NCI-H526 treated with DMSO at 0.1 percent for 48 hours (cell line): ENCODE measurements around the gene ANKS3.
A peak's percentile ranks its signal among the peaks of the same experiment; 100 is the strongest.

ENCODE experiments used
- DNase-seq: peaks from one replicate; lab custom pipeline; 2025; lab: John Stamatoyannopoulos, UW

Gene ANKS3, protein sequence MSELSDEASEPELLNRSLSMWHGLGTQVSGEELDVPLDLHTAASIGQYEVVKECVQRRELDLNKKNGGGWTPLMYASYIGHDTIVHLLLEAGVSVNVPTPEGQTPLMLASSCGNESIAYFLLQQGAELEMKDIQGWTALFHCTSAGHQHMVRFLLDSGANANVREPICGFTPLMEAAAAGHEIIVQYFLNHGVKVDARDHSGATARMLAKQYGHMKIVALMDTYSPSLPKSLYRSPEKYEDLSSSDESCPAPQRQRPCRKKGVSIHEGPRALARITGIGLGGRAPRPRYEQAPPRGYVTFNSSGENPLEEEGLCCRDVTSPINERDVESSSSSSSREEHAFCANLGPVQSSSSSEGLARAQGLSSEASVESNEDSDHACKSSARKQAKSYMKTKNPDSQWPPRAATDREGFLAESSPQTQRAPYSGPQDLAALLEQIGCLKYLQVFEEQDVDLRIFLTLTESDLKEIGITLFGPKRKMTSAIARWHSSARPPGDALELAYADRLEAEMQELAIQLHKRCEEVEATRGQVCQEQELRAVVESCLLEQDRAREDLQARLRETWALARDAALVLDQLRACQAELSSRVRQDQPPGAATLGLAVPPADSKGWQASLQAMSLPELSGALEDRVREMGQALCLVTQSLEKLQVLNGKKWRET

GRCh38 chr16:4734063-4734729 is at the start of gene ANKS3, which contains the start of gene DNAAF8:
Gene ANKS3, minus strand, starts transcription at chr16:4734271. Its CDS starts 4,122 bp downstream, at chr16:4730149.
Gene DNAAF8, plus strand, starts transcription at chr16:4734537. Its CDS starts 1,978 bp downstream, at chr16:4736515.
- peak; percentile 88 for DNase-seq

DNA sequence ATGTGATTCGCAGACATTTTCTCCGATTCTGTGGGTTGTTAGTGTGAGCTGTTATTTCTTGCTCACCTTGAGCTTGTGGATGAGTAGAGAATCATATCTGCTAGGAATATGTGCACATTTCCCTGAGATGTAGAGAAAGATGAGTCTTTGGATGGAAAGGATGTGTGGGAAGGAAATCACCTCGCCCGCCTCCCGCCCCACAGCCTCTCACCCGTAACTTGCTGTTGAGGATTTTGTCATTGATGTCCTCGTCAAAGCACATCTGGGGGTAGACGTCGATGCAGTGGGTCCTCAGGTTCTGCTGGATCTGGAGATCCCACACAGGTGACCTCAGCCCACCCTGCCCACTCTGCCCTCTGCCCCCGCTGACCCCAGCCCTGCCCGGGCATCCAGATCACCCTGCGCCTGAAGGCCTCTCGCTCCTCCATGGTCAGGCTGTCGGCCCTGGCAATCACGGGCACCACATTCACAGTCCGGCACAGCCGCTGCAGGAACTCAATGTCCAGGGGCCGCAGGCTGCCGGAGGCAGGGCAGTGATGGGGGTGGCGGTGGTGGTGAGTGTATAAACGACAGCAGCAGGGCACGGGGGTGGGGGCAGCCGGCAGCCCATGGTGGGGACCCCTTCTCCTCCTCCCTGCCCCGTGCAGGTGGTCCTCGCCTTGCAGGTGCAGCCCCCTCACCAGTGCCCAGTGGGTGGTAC is 49.3 kb upstream of the ANKS3 start:
- no peak for DNase-seq

GRCh38 chr16:4780235-4780634 is 46.2 kb upstream of the ANKS3 start:
- DNase-seq: no peak

DNA sequence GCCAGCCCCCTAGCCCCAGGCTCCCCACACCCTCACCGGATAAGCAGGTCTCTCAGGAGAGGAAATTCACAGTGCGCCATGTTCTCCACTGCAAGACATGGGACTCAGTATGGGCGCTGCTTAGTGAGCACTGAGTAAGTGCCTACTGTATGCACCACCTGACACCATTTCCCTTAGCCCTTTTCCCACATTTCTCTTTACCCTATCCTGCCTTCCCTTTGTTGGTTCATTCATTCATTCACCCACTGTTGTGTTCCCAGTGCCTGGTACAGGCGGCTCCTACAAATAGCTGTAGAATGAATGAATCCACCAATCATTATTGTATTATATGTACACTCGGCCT is 44.0 kb upstream of the ANKS3 start:
- no peak for DNase-seq

GRCh38 chr16:4777339-4778049 is 43.4 kb upstream of the ANKS3 start:
- no peak for DNase-seq

GRCh38 chr16:4776141-4776705 is 42.2 kb upstream of the ANKS3 start:
- no peak for DNase-seq

DNA sequence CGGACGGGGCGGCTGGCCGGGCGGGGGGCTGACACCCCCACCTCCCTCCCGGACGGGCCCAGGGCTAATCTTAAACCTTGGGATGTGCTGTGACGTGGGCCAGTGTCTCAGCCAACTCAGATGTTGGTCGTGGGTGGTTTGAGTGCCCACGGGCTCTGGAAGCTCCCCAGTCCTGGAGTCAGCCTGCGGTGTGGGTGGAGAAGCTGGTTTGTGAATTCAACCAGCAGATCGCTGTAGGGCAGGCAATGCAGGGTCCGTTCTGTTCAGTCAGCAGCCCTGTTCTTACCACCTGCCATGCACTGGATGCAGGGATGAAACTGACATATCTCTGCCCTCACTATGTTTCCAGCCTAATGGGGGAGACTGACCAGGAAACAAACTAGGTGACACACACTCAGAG is 40.9 kb upstream of the ANKS3 start:
- no peak for DNase-seq

DNA sequence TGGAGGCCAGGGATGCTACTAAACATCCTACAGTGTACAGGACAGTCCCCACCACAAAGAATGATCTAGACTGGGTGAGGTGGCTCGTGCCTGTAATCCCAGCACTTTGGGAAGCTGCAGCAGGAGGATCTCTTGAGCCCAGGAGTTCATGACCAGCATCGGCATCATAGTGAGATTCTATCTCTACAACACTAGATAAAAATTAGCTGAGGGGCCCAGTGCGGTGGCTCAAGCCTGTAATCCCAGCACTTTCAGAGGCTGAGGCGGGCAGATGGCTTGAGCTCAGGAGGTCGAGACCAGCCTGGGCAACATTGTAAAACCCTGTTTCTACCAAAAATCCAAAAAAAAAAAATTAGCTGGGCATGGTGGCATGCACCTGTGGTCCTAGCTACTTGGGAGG is 38.3 kb upstream of the ANKS3 start:
- DNase-seq: no peak

DNA sequence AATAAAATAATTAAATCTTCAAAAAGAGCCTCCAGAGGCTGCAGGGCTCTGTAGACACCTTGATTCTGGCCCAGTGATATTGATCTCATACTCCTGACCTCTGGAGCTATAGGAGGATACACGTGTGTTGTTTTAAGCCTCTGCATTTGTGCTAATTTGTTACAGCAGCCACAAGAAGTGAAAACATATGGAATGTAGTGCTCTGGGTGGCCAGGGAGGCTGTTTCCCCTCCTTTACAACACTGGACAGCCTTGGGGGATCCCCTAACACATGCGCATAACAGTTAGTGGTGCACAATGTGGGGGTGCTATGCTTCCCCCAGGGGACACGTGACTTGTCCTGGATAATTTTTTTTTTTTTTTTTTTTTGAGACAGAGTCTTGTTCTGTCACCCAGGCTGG is 37.6 kb upstream of the ANKS3 start:
- no peak for DNase-seq

GRCh38 chr16:4769306-4769638 is 35.2 kb upstream of the ANKS3 start:
- no peak for DNase-seq

- peak; percentile 84 for DNase-seq
These were observed 34.7 kb upstream of the ANKS3 start for GRCh38 chr16:4768549-4769305.

DNA sequence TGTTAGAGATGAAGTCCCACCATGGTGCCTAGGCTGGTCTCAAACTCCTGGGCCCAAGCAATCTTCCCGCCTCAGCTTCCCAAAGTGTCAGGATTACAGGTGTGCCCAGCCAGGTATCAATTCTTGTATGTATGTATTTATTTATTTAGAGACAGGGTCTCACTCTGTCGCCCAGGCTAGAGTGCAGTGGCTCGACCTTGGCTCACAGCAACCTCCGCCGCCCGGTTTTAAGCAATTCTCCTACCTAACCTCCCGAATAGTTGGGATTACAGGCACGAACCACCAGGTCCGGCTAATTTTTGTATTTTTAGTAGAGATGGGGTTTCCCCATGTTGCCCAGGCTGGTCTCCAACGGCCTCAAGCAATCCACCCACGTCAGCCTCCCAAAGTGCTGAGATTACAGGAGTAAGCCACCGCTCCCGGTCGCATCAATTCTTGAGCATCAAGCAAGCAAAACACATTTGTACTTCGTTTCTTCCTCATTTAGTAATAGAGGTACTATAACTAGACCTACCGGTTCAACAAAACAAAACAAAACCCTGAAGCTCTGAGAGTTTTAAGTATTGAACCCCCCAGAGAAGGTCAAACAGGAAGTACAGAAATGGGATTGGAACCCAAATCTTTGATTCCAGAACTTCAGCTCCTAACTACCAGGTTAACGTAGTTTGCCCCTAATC is 33.9 kb upstream of the ANKS3 start:
- no peak for DNase-seq

- DNase-seq: peak; percentile 85
These were observed 33.0 kb upstream of the ANKS3 start, which contains the start of gene ZNF500 for GRCh38 chr16:4766875-4767628. Gene ZNF500, minus strand, starts transcription at chr16:4767162. Its CDS starts 1,184 bp downstream, at chr16:4765978.

DNA sequence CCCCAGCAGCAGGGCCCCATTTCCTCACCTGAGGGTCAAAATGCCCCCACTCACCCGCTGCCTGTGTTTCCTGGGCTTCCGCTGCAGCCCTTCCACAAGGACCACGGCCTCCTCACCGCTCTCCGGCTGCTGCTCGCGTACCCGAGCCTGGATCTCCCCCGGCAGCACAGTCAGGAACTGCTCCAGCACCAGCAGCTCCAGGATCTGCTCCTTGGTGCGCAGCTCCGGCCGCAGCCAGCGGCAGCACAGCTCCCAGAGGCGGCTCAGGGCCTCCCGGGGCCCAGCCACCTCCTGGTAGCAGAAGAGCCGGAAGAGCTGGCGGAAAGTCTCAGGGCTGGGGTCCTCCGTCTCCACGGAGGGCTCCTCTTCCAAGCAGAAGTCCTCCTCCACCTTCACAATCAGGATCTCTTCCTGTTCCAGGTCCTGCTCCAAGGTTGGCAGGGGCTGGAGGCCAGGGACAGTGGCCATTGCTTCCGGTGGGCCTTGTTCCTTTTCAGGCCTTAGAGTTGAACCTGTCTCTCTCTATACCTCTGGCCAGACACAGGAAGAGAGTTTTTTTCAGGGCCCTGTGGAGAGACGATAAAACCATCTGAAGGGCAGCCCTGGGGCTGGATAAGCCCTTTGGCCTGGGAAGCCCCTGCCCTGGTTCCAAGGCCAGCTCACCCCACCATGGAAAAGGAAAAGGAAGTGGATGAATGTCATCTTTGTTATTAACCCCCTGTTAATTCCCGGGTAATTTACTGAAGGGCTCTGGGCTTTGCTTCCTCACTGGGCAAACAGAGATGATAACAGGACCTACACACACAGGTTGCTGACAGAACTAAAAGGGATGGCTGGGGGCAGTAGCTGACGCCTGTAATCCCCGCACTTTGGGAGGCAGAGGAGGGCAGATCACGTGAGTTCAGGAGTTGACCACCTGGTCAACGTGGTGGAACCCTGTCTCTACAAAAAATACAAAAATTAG is 31.7 kb upstream of the ANKS3 start:
- no peak for DNase-seq

GRCh38 chr16:4763791-4764190 is 29.7 kb upstream of the ANKS3 start:
- no peak for DNase-seq

- no peak for DNase-seq
These were observed 28.1 kb upstream of the ANKS3 start for GRCh38 chr16:4762205-4762604.

- no peak for DNase-seq
These were observed 26.3 kb upstream of the ANKS3 start for GRCh38 chr16:4760221-4760910.

- DNase-seq: no peak
These were observed 21.6 kb upstream of the ANKS3 start for GRCh38 chr16:4755687-4756086.
